CD8-positive, alpha-beta memory T cell (primary cell): ENCODE results near the gene CGB8. TPM values are rescaled to one million over a fixed set of nuclear protein-coding genes. Genes with fewer than 3 reads are reported as not detected.
"Not testable (repeated sequence)": the region's sequence is repeated elsewhere in the genome, so short reads cannot be mapped to it uniquely, and the experiment has no call there.

Source experiments
- CTCF ChIA-PET: fragments of 350-600 bp; sonication (Branson Sonifier 250); formaldehyde crosslinking; loops from one replicate; lab custom pipeline; 2021; ENCODE audit warnings: antibody characterized with exemption; lab: Charles Lee
- POLR2A ChIA-PET: fragments of 350-600 bp; sonication (Branson Sonifier 250); formaldehyde crosslinking; loops from one replicate; lab custom pipeline; 2021; ENCODE audit warnings: antibody characterized with exemption; lab: Charles Lee
- DNase-seq, 5 donors: peaks; one replicate each; pipeline versions ENCODE4 v3.0.0 to v3.0.0-alpha.2; 2020 to 2022; ENCODE audit warnings: mixed read lengths in 1 of 5
- H3K27ac ChIP-seq: one replicate; pipeline ENCODE4 v1.7.0; 2013; ENCODE audit warnings: low read depth, mild to moderate bottlenecking, low read length, moderate library complexity
- H3K27me3 ChIP-seq: 2 replicates; pipeline ENCODE4 v1.7.0; 2013; ENCODE audit warnings: low read length, mild to moderate bottlenecking; ENCODE audit not compliant: insufficient read depth, poor library complexity, severe bottlenecking
- H3K36me3 ChIP-seq: 2 replicates; pipeline ENCODE4 v1.7.0; 2013; ENCODE audit warnings: mild to moderate bottlenecking, low read length, moderate library complexity; ENCODE audit not compliant: insufficient read depth
- H3K4me1 ChIP-seq: 2 replicates; pipeline ENCODE4 v1.7.0; 2013; ENCODE audit warnings: mild to moderate bottlenecking, low read length, moderate library complexity; ENCODE audit not compliant: insufficient read depth
- H3K4me3 ChIP-seq: 2 replicates; pipeline ENCODE4 v1.7.0; 2013; ENCODE audit warnings: mild to moderate bottlenecking, low read length
- H3K9me3 ChIP-seq: 2 replicates; pipeline ENCODE4 v1.7.0; 2013; ENCODE audit warnings: mild to moderate bottlenecking, low read length
- H3K27ac Mint-ChIP-seq, 8 donors: one replicate each; pipeline ENCODE4 v1.8.0; 2020 to 2021; ENCODE audit warnings: mixed read lengths in 8 of 8, mild to moderate bottlenecking in 6 of 8, inconsistent platforms in 3 of 8, moderate library complexity in 3 of 8
- H3K27me3 Mint-ChIP-seq, 2 donors: one replicate each; pipeline ENCODE4 v1.8.0; 2020 to 2021; ENCODE audit warnings: mixed read lengths in 2 of 2, mild to moderate bottlenecking in 1 of 2, moderate library complexity in 1 of 2
- H3K36me3 Mint-ChIP-seq, 3 donors: one replicate each; pipeline ENCODE4 v1.8.0; 2020 to 2021; ENCODE audit warnings: mixed read lengths in 3 of 3, inconsistent platforms in 1 of 3, mild to moderate bottlenecking in 1 of 3
- H3K4me1 Mint-ChIP-seq, 3 donors: one replicate each; pipeline ENCODE4 v1.8.0; 2020 to 2021; ENCODE audit warnings: mixed read lengths in 3 of 3, inconsistent platforms in 1 of 3, mild to moderate bottlenecking in 1 of 3
- H3K4me3 Mint-ChIP-seq, 7 donors: one replicate each; pipeline ENCODE4 v1.8.0; 2020 to 2021; ENCODE audit warnings: mixed read lengths in 7 of 7, mild to moderate bottlenecking in 6 of 7, moderate library complexity in 4 of 7, inconsistent platforms in 2 of 7
- H3K9me3 Mint-ChIP-seq, 5 donors: one replicate each; pipeline ENCODE4 v1.8.0; 2020 to 2022; ENCODE audit warnings: mixed read lengths in 5 of 5, mild to moderate bottlenecking in 3 of 5, moderate library complexity in 2 of 5, inconsistent platforms in 1 of 5
- polyA plus RNA-seq: library from polyadenylated mRNA; unstranded; fragments of 300-500 nt; fragmentation: Illumina TruSeq; gene quantifications from one replicate; pipeline ENCODE4 v1.2.3, GENCODE V29; 2021
- total RNA-seq, 2 experiments: library from RNA; stranded (reverse); gene quantifications; one replicate each; pipeline ENCODE4 v1.2.3, GENCODE V29; 2021

Gene CGB8
- total and polyA plus RNA-seq, 3 experiments from 2014 or later: not detected

DNA sequence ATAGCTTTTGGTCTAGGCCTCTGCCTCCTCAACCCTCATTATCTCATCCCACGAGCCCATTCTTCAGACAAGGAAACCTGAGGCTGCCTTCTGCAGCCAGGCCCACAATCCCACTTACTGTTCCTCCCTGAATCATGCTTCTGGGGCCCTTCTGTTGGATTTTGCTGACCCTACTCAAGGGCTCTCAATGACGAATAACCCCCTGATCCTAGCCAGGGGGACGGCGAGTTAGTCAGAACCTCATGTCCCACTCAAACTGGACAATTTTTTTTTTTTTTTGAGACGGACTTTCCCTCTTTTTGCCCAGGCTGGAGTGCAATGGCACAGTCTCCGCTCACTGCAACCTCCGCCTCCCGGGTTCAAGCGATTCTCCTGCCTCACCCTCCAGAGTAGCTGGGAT, 26.8 kb downstream of the CGB8 start:
- H3K9me3 ChIP-seq: no peaks in the 10 kb centered on the region
- no peak overlapping the region for H3K27ac Mint-ChIP-seq
- H3K36me3 ChIP-seq: no peaks in the 10 kb centered on the region
- no peaks in the 10 kb centered on the region for H3K9me3 Mint-ChIP-seq
- no peaks in the 10 kb centered on the region for H3K27me3 ChIP-seq
- peaks cover 0 to 3% of the 10 kb centered on the region in 2 donors for H3K27me3 Mint-ChIP-seq
- no peak for DNase-seq
- no peak overlapping the region for H3K27ac ChIP-seq
- H3K4me1 Mint-ChIP-seq: peaks cover 21 to 40% (median 23%) of the 10 kb centered on the region in 3 donors
- H3K4me3 Mint-ChIP-seq: no peak overlapping the region
- ChIA-PET POLR2A (no interaction called here), CTCF (interaction anchor here (1.2 kb wide), 1 partner anchor 29 kb away, joined by 4 read pairs; the partner anchor contains the start of genes GYS1 and RUVBL2)
- peaks cover 6% of the 10 kb centered on the region for H3K4me1 ChIP-seq
- no peaks in the 10 kb centered on the region for H3K36me3 Mint-ChIP-seq
- H3K4me3 ChIP-seq: no peak overlapping the region

DNA sequence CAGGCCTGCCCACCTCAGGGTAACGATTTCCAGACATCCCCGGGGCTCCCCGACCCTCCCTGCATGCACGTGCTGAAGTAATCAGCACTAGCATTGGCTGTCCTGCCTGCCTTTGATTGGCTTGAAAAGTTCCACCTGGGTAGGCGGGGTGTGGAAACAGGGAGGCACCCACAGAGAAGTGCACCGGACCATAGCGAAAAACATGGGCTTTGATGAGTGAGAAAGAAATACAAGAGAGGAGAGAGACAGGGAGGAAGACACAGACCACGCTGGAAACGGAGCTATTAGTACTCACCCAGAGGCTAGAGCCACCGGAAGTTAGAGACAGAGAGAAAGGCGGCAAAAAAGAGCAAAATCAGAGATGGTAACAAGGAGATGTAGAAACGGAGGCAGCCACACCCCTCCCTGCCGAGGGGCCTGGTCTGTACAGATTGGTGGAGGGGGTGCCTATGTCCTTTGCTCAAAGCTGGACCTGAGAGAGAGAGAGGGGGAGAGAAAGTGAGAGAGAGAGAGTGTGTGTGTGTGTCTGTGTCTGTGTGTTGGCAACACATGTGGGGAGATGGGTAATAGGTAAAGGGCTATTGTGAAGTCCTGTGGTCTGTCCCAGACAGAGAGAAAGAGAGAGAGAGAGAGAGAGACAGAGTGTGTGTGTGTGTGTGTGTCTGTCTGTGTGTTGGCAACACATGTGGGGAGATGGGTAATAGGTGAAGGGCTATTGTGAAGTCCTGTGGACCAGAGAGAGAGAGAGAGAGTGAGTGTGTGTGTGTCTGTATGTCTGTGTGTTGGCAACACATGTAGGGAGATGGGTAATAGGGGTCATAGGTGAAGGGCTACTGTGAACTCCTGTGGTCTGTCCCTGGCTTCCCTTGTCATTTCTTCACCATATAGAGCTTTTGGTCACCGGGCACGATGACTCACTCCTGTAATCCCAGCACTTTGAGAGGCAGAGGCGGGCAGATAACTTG, 27.7 kb downstream of the CGB8 start:
- Histone ChIP-seq H3K36me3 (no peaks in the 10 kb centered on the region), H3K4me3 (no peak overlapping the region), H3K9me3 (no peaks in the 10 kb centered on the region), H3K4me1 (peaks cover 6% of the 10 kb centered on the region), H3K27me3 (no peaks in the 10 kb centered on the region), H3K27ac (no peak overlapping the region)
- H3K27me3 Mint-ChIP-seq: peaks cover 0 to 3% of the 10 kb centered on the region in 2 donors
- ChIA-PET CTCF (no interaction called here), POLR2A (no interaction called here)
- peak overlapping the region in 6 of 8 donors; percentile 1 to 88 (median 14) for H3K27ac Mint-ChIP-seq
- no peaks in the 10 kb centered on the region for H3K36me3 Mint-ChIP-seq
- peaks cover 21 to 42% (median 23%) of the 10 kb centered on the region in 3 donors for H3K4me1 Mint-ChIP-seq
- peak overlapping the region in 5 of 7 donors; percentile 0 to 48 (median 23) for H3K4me3 Mint-ChIP-seq
- no peak for DNase-seq
- no peaks in the 10 kb centered on the region for H3K9me3 Mint-ChIP-seq

GRCh38 chr19:49020342-49020741, 28.6 kb downstream of the CGB8 start:
- Mint-ChIP-seq H3K4me3 (peak overlapping the region in 5 of 7 donors; percentile 46 to 90 (median 57)), H3K27ac (peak overlapping the region in 2 of 8 donors; percentile 40 to 68), H3K9me3 (no peaks in the 10 kb centered on the region), H3K36me3 (peaks cover 0 to 3% (median 0%) of the 10 kb centered on the region in 3 donors), H3K27me3 (peaks cover 0 to 3% of the 10 kb centered on the region in 2 donors), H3K4me1 (peaks cover 21 to 42% (median 23%) of the 10 kb centered on the region in 3 donors)
- Histone ChIP-seq H3K27me3 (no peaks in the 10 kb centered on the region), H3K36me3 (no peaks in the 10 kb centered on the region), H3K4me1 (peaks cover 6% of the 10 kb centered on the region), H3K9me3 (no peaks in the 10 kb centered on the region), H3K4me3 (no peak overlapping the region), H3K27ac (no peak overlapping the region)
- ChIA-PET POLR2A (interaction anchor here (0.8 kb wide), 1 partner anchor 27 kb away, joined by 4 read pairs; the partner anchor contains the start of genes GYS1 and RUVBL2), CTCF (no interaction called here)
- no peak for DNase-seq

- Mint-ChIP-seq H3K36me3 (peaks cover 0 to 7% (median 0%) of the 10 kb centered on the region in 3 donors), H3K9me3 (no peaks in the 10 kb centered on the region), H3K27me3 (no peaks in the 10 kb centered on the region), H3K27ac (peak overlapping the region in 6 of 8 donors; percentile 40 to 93 (median 84)), H3K4me3 (peak overlapping the region; percentile 77 to 94 (median 89)), H3K4me1 (peaks cover 21 to 42% (median 23%) of the 10 kb centered on the region in 3 donors)
- peak; percentile 47 to 74 (median 61) for DNase-seq
- Histone ChIP-seq H3K9me3 (no peaks in the 10 kb centered on the region), H3K27me3 (no peaks in the 10 kb centered on the region), H3K36me3 (no peaks in the 10 kb centered on the region), H3K27ac (no peak overlapping the region), H3K4me1 (peaks cover 6% of the 10 kb centered on the region), H3K4me3 (peak overlapping the region; percentile 61)
- CTCF ChIA-PET: interaction anchor here (0.7 to 3.4 kb wide), 5 partner anchors 20 to 87 kb away, joined by 3 to 25 read pairs (median 10); partner anchors contain the start of genes GYS1 and RUVBL2
- POLR2A ChIA-PET: interaction anchor here (0.8 to 1.6 kb wide), 2 partner anchors 26 kb away, joined by 4 to 10 read pairs; partner anchors contain the start of genes GYS1 and RUVBL2
Observed at GRCh38 chr19:49019242-49019932, 29.5 kb downstream of the CGB8 start.

DNA sequence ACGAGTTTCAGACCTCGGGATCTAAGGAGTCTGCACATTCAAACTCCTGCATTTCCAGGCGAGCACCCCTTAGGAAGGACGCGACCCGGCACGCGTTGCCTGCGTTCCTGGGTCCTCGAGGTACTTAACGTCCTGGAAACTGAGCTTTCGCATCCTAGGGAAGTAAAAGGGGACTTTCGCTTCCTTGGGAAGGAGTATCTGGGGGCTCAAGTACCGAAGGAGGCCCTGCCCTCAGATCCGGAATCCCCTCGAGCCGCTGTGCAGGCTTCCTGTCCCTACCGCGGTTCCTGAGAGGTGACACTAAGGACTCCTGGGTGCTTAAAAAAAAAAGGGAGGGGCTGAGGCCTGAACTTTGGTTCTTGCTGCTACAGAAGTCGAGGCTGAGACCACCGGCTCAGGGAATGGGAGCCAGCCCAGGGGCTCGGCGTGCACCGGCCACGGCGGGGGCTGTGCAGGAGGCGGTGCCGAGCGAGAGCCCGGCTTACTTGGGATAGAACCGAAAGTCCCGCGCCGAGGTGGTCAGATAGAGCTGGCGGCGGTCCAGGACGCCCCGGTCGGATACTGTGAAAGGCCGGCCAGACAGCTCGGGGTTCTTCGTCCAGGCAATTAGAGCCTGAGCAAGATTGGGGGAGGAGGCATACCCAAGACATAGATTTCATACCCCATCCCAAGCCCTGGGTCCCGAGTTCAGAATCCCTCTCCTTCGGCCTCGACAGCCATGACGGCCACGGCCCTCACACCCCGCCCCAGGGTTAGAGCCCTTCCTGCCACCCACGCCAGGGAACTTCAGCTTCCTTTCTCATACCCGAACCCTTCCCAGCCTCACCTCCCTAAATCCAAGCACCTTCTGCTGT, 30.3 kb downstream of the CGB8 start:
- ChIA-PET CTCF (interaction anchor here (0.7 to 3.4 kb wide), 8 partner anchors 10 to 88 kb away, joined by 3 to 25 read pairs (median 6); partner anchors contain the start of genes FTL, GYS1 and RUVBL2), POLR2A (interaction anchor here (1.2 to 1.6 kb wide), 2 partner anchors 25 to 452 kb away, joined by 3 to 10 read pairs; partner anchors contain the start of genes GYS1 and RUVBL2)
- Mint-ChIP-seq H3K4me3 (peak overlapping the region; percentile 77 to 94 (median 89)), H3K27ac (peak overlapping the region in 6 of 8 donors; percentile 40 to 93 (median 84)), H3K4me1 (peaks cover 21 to 42% (median 23%) of the 10 kb centered on the region in 3 donors), H3K36me3 (peaks cover 0 to 14% (median 0%) of the 10 kb centered on the region in 3 donors)
- H3K36me3 ChIP-seq, H3K27me3 Mint-ChIP-seq, H3K27me3 ChIP-seq, H3K9me3 Mint-ChIP-seq, H3K9me3 ChIP-seq, H3K27ac ChIP-seq, H3K4me1 ChIP-seq: not testable (repeated sequence)
- DNase-seq: peak in 3 of 5 donors; percentile 16 to 36 (median 29)
- peak overlapping the region; percentile 61 for H3K4me3 ChIP-seq

GRCh38 chr19:49017666-49018351, 31.1 kb downstream of the CGB8 start:
- H3K9me3 ChIP-seq: no peaks in the 10 kb centered on the region
- peak overlapping the region; percentile 61 for H3K4me3 ChIP-seq
- POLR2A ChIA-PET: interaction anchor here (0.5 to 1.6 kb wide), 4 partner anchors 24 to 749 kb away, joined by 3 to 10 read pairs (median 3); partner anchors contain the start of genes AP2A1, GYS1 and RUVBL2
- peaks cover 21 to 42% (median 23%) of the 10 kb centered on the region in 3 donors for H3K4me1 Mint-ChIP-seq
- CTCF ChIA-PET: interaction anchor here (0.8 to 3.4 kb wide), 7 partner anchors 9 to 52 kb away, joined by 3 to 25 read pairs (median 10); partner anchors contain the start of genes FTL, GYS1 and RUVBL2
- no peaks in the 10 kb centered on the region for H3K27me3 Mint-ChIP-seq
- DNase-seq: peak; percentile 54 to 80 (median 65)
- H3K36me3 Mint-ChIP-seq: peaks cover 0 to 16% (median 0%) of the 10 kb centered on the region in 3 donors
- no peaks in the 10 kb centered on the region for H3K36me3 ChIP-seq
- H3K27ac Mint-ChIP-seq: peak overlapping the region in 7 of 8 donors; percentile 17 to 92 (median 68)
- no peaks in the 10 kb centered on the region for H3K9me3 Mint-ChIP-seq
- no peak overlapping the region for H3K27ac ChIP-seq
- peaks cover 6% of the 10 kb centered on the region for H3K4me1 ChIP-seq
- H3K4me3 Mint-ChIP-seq: peak overlapping the region; percentile 77 to 94 (median 89)
- H3K27me3 ChIP-seq: no peaks in the 10 kb centered on the region
